Fibroblast of lung (primary cell): Measurements from ENCODE around the gene PSMD1.

ENCODE experiments used
- CTCF ChIP-seq, 2 donors: IDR thresholded peaks in 1 of 2; conservative IDR thresholded peaks in 1 of 2; 1 replicate in 1 of 2; 2 replicates in 1 of 2; pipeline ENCODE4 v1.5.1; 2011 to 2012; ENCODE audit warnings: low read length in 2 of 2, control low read depth in 1 of 2, inconsistent platforms in 1 of 2, low read depth in 1 of 2, mild to moderate bottlenecking in 1 of 2
- EZH2 ChIP-seq: IDR thresholded peaks from 2 replicates; pipeline ENCODE4 v1.5.1; 2012; ENCODE audit warnings: low read length, control low read depth, mild to moderate bottlenecking; ENCODE audit errors: missing control alignments

GRCh38 chr2:231129216-231129615 is 72.5 kb downstream of the PSMD1 start:
- TF ChIP-seq CTCF (conservative IDR thresholded peaks at IDR 0.05 in 1 of 2, IDR thresholded peaks at IDR 0.05 in 1 of 2; ENCODE audit: low read depth in 1 of 2, low read length in 2 of 2) = no peak
- TF ChIP-seq EZH2 = no peak
